SK-N-MC (cell line): ENCODE results near the gene STARD9.

Source experiments
- DNase-seq: peaks from one replicate; pipeline ENCODE4 v3.0.0-alpha.2; 2011; ENCODE audit warnings: low read depth, low spot score
- H3K27ac ChIP-seq: fragments of 200-600 bp; sonication (generic); 2 replicates; pipeline ENCODE4 v1.5.1; 2016; ENCODE audit warnings: mixed run types
- H3K36me3 ChIP-seq: fragments of 200-600 bp; sonication (generic); 2 replicates; pipeline ENCODE4 v1.6.1; 2017; ENCODE audit warnings: antibody characterized with exemption, low read length, mixed read lengths; ENCODE audit not compliant: insufficient read depth
- H3K4me3 ChIP-seq: fragments of 200-600 bp; sonication (generic); 2 replicates; pipeline ENCODE4 v1.5.1; 2016
- H3K9ac ChIP-seq: fragments of 200-600 bp; sonication (generic); 2 replicates; pipeline ENCODE4 v1.8.0; 2017; ENCODE audit warnings: mixed run types, mixed read lengths; ENCODE audit not compliant: insufficient read length
- H3K9me3 ChIP-seq: fragments of 200-600 bp; sonication (generic); 2 replicates; pipeline ENCODE4 v1.6.1; 2017; ENCODE audit warnings: low read depth, mild to moderate bottlenecking, antibody characterized with exemption, low read length, moderate library complexity, mixed read lengths
- EZH2 ChIP-seq: fragments of 200-600 bp; sonication (generic); IDR thresholded peaks from one replicate; pipeline ENCODE4 v1.6.1; 2017; ENCODE audit warnings: antibody characterized with exemption
- FOXP2 ChIP-seq: optimal IDR thresholded peaks from 2 replicates; pipeline ENCODE3; 2011; ENCODE audit warnings: mild to moderate bottlenecking, moderate library complexity; ENCODE audit not compliant: insufficient read depth; ENCODE audit errors: extremely low read length, control extremely low read depth
- POLR2AphosphoS5 ChIP-seq: IDR thresholded peaks from 2 replicates; pipeline ENCODE4 v1.6.1; 2012; ENCODE audit warnings: mild to moderate bottlenecking, low read depth, low read length, borderline replicate concordance

STARD9 gene

DNA sequence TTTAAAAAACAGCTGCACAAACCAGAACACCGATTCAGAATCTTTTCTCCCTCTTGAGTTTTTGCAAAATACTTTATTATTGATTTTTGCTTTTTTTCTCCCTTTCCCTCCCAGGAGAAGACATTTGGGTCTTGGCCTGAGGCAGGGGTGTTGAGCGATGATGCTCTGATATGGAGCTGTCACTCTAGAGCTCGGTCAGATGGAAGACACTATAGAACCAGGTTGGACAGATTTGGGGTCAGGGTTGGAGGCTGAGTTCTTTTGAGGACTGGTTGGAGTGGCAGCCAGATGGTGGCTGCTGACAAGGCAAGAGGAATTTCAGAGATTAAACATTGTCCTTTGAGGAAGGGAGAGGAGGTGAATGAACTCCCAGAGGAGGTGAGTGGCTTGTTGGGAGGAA is 144.7 kb downstream of the STARD9 start:
- no peak for TF ChIP-seq FOXP2
- no peak for TF ChIP-seq POLR2AphosphoS5
- TF ChIP-seq EZH2, result no peak
- Histone ChIP-seq H3K9me3 (no peaks in the 10 kb centered on the region), H3K9ac (no peak overlapping the region), H3K36me3 (peaks cover 35% of the 10 kb centered on the region), H3K27ac (no peak overlapping the region), H3K4me3 (no peak overlapping the region)
- DNase-seq, result no peak

DNA sequence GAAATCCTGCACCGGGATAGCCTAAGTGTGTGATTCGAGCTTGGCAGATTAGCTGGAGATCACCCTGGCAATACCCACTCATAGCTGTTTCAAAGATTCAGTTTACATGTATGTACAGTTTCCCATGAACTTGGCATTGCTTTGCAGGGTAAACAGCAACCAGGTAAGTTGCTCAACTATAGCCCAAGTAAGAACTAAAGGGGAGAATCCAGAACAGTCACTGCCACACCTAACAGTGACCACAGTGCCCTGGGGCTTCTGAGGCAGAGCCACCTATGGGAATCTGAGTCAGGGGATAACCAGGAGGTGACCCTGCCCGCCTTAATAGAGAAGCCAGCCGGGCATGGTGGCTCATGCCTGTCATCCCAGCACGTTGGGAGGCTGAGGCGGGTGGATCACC is 145.6 kb downstream of the STARD9 start:
- Histone ChIP-seq H3K9me3 (no peaks in the 10 kb centered on the region), H3K36me3 (peaks cover 41% of the 10 kb centered on the region), H3K4me3 (no peak overlapping the region), H3K27ac (no peak overlapping the region), H3K9ac (no peak overlapping the region)
- TF ChIP-seq POLR2AphosphoS5 (no peak), FOXP2 (no peak), EZH2 (no peak)
- DNase-seq, result no peak

DNA sequence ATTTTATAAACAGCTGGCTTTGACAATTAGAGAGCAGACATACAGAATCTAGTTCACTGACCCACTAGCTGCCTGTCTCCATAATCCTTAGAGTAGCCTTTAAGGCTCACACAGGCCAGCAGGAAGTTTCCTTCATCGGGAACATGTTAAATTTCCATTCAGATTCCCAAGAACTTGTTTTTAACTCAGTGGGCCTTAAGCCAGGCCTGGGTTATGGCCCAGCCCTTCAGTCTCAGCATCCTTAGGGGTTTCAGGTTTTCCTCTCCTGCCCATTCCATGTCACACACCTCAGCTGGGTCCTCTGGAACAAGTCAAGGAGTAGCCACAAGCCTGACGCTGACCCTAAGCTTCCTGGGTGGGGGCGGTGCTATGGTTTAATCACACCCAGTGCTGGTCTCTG is 146.5 kb downstream of the STARD9 start:
- no peaks in the 10 kb centered on the region for H3K9me3 ChIP-seq
- H3K36me3 ChIP-seq, result peaks cover 50% of the 10 kb centered on the region
- H3K9ac ChIP-seq, result no peak overlapping the region
- no peak overlapping the region for H3K27ac ChIP-seq
- no peak overlapping the region for H3K4me3 ChIP-seq
- DNase-seq, result no peak
- TF ChIP-seq POLR2AphosphoS5 (no peak), FOXP2 (no peak), EZH2 (no peak)

DNA sequence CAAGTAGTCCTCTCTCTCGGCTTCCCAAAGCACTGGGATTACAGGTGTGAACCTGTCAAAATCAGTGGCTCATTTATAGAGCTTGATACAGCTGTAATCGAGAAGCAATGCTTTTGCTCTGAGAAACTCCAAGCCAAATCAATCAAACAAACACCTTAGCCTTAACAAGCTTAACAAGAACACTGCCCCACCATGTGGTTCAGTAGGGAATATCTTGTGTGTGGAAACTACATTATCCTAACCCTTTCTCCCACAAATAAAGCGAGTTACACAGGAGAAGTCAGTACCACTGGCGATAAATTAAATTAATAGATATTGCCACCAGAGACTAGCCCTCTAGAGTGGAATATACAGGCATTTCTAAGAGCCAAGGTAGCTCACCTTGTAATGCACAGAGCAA is 147.7 kb downstream of the STARD9 start:
- no peak overlapping the region for H3K9ac ChIP-seq
- DNase-seq, result no peak
- H3K4me3 ChIP-seq, result no peak overlapping the region
- no peak overlapping the region for H3K27ac ChIP-seq
- no peak for TF ChIP-seq EZH2
- no peak for TF ChIP-seq FOXP2
- TF ChIP-seq POLR2AphosphoS5, result no peak
- peaks cover 60% of the 10 kb centered on the region for H3K36me3 ChIP-seq
- no peaks in the 10 kb centered on the region for H3K9me3 ChIP-seq

DNA sequence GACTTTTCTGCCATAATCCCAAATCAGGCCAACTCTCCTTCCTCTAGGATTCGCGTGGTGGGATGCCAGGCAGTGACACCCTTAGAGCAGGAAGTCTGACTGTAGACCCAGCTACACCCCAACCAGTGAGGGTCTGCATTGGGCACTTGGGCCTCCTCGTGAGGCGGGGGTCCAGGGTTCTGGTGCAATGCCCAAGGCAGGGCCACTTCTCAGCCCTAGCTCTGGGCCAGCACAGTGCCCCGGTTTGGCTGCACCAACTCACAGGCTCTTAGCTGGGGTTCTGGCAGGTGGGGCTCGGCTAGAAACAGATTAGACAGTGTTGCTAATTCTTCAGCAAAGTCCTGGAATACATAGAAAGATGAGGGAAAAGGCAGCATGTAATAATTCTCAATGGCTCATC is 148.9 kb downstream of the STARD9 start:
- no peaks in the 10 kb centered on the region for H3K9me3 ChIP-seq
- peaks cover 69% of the 10 kb centered on the region for H3K36me3 ChIP-seq
- DNase-seq, result no peak
- H3K9ac ChIP-seq, result no peak overlapping the region
- no peak overlapping the region for H3K27ac ChIP-seq
- TF ChIP-seq FOXP2 (no peak), EZH2 (no peak), POLR2AphosphoS5 (no peak)
- H3K4me3 ChIP-seq, result no peak overlapping the region

DNA sequence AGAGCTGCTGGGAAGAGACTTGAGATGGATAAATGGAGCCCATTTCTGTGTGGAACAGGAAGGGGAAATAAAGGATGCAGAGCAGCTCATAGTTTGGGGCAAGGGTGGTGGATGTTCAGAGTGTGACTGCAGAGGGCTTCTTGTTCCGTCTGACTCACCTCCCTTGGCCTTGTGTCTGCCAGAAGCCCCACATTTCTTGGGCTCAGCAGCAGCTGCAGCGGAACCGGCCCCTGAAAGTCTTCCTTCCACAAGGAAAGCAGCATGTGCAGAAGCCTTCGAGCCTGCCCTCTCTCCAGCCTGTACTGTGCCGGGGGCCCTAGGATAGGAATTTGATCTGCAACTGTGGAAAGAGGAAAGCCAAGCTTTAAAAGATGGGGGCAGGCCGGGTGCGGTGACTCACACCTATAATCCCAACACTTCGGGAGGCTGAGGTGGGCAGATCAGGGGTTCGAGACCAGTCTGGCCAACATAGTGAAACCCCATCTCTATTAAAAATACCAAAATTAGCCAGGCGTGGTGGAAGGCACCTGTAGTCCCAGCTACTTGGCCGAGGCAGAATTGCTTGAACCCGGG is 150.0 kb downstream of the STARD9 start:
- no peak overlapping the region for H3K27ac ChIP-seq
- peaks cover 73% of the 10 kb centered on the region for H3K36me3 ChIP-seq
- no peak for DNase-seq
- TF ChIP-seq EZH2, result no peak
- no peak for TF ChIP-seq POLR2AphosphoS5
- TF ChIP-seq FOXP2, result no peak
- no peak overlapping the region for H3K9ac ChIP-seq
- H3K9me3 ChIP-seq, result no peaks in the 10 kb centered on the region
- H3K4me3 ChIP-seq, result no peak overlapping the region

DNA sequence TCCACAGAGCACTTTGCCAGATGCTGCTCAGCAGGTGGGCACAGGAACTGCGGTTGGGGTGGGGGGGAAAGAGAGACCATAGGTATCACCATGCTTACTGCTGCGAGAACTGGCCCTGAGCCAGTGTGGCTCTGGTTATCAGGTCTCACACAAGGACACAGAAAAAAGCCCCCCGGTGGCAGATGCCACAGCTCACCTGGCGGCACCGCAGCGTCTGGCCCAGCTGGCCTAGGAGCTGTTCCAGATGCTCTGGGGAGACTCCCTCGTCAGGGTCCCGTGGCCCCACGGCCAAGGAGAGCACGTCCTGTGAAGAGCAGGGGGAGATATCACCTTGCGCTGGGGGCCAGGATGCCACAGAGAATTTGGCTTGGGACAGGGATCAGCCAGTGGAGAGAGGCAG is 150.7 kb downstream of the STARD9 start:
- TF ChIP-seq POLR2AphosphoS5 (no peak), EZH2 (no peak), FOXP2 (no peak)
- no peak for DNase-seq
- Histone ChIP-seq H3K9ac (no peak overlapping the region), H3K36me3 (peaks cover 75% of the 10 kb centered on the region), H3K27ac (no peak overlapping the region), H3K9me3 (no peaks in the 10 kb centered on the region), H3K4me3 (no peak overlapping the region)

DNA sequence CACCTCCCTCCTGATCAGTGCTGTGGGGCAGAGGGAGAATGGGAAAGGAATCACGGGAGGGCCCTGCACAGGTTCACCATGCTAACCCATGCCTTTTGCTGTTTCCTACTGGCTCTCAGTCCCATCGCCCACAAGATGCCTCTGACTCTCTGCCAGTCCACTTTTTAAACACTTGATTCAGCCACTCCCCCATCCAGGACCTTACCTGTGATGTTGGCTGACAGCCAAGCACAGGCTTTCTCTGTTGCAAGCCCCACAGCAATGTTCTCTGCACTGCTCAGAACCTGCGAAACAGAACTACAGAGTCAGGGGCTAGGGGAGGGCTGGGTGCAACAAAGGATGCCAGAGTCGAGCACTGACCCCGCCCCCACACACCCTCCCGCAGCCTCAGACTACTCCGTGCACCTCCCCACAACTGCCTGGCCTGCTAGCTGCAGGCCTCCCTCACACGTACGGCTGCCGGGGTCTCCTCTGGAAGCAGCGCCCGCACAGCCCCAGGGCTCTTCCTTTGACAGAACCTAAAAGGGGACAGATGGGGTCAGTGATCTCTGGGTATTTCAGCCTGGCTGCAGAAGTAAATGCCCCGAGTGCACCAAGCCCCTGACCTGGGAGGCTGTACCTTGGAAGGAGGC is 152.5 kb downstream of the STARD9 start:
- TF ChIP-seq EZH2 (no peak), POLR2AphosphoS5 (no peak), FOXP2 (no peak)
- peaks cover 87% of the 10 kb centered on the region for H3K36me3 ChIP-seq
- no peaks in the 10 kb centered on the region for H3K9me3 ChIP-seq

More for the DNA sequence above, 152.5 kb downstream of the STARD9 start:
- Histone ChIP-seq H3K4me3 (no peak overlapping the region), H3K9ac (no peak overlapping the region), H3K27ac (no peak overlapping the region)
- DNase-seq, result no peak
